Measurements from ENCODE around the gene NPIPB2.
A peak's percentile ranks its signal among the peaks of the same experiment; 100 is the strongest.
"Not testable (repeated sequence)": the region's sequence is repeated elsewhere in the genome, so short reads cannot be mapped to it uniquely, and the experiment has no call there.

Gene NPIPB2

GRCh38 chr16:11957591-11958395, 15.9 kb upstream of the NPIPB2 start:
- no peak for DNase-seq

- no peak for DNase-seq
These were observed 14.7 kb upstream of the NPIPB2 start for GRCh38 chr16:11956558-11956957.

- no peak for DNase-seq
These were observed 13.9 kb upstream of the NPIPB2 start for GRCh38 chr16:11955713-11956123.

- not testable (repeated sequence) for DNase-seq
These were observed 11.7 kb upstream of the NPIPB2 start for GRCh38 chr16:11953576-11953975.

GRCh38 chr16:11950388-11950787, 8.5 kb upstream of the NPIPB2 start:
- no peak for DNase-seq

- peak; percentile 7 for DNase-seq
These were observed 7.7 kb upstream of the NPIPB2 start for GRCh38 chr16:11949527-11949926.

DNA sequence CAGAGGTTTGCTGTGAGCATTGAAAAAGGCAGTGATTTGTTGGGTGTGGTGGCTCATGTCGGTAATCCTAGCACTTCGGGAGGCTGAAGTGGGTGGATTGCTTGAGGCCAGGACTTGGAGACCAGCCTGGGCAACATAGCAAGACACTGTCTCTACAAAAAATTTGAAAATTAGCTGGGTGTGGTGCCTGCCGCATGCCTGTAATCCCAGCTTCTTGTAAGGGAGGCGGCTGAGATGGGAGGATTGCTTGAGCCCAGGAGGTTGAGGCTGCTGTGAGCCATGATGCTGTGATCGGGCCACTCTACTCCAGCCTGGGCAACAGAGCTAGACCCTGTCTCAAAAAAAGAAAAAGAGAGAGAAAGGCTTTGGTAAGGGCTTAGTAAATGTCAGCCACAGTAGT, 7.0 kb upstream of the NPIPB2 start:
- no peak for DNase-seq

- no peak for DNase-seq
These were observed 4.6 kb upstream of the NPIPB2 start for GRCh38 chr16:11946433-11946832.

GRCh38 chr16:11927350-11927749, 14.5 kb downstream of the NPIPB2 start:
- DNase-seq: not testable (repeated sequence)

GRCh38 chr16:11924046-11924445, 17.8 kb downstream of the NPIPB2 start:
- not testable (repeated sequence) for DNase-seq

DNA sequence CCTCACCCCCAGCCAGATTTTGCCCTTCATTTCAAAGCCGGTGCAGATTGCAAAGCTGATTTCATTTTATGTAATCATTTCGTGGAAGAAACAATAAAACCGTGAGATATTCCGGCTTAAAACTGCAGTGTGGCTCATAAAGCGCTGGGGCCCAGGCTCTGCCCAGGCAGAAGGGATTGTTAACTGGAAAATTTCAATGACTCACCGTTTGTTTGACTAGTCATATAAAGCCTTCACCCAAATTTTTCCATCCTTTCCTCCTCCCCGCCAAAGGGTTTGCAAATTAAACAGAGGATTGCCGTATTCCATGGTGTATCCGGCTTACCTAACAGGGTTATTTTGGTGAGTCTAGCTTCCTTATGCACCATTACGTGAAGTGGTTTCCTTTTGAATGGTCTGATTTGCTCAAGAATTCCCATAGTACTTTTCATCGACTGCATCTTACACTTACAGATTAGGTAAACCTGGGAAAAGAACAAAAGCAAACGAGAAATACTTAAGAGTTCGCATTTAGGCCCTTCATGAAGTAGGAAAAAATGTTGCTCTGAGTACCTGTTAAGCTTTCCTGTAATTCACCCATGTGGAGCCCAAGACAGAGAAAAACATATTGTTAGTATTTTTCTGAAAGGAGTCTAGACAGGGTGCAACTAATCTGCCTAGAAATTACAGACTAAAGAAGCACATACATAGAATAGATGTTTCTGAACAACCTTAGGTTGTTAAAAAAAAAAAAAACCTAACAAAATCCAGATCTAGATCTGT, 25.1 kb downstream of the NPIPB2 start:
- DNase-seq: no peak

DNA sequence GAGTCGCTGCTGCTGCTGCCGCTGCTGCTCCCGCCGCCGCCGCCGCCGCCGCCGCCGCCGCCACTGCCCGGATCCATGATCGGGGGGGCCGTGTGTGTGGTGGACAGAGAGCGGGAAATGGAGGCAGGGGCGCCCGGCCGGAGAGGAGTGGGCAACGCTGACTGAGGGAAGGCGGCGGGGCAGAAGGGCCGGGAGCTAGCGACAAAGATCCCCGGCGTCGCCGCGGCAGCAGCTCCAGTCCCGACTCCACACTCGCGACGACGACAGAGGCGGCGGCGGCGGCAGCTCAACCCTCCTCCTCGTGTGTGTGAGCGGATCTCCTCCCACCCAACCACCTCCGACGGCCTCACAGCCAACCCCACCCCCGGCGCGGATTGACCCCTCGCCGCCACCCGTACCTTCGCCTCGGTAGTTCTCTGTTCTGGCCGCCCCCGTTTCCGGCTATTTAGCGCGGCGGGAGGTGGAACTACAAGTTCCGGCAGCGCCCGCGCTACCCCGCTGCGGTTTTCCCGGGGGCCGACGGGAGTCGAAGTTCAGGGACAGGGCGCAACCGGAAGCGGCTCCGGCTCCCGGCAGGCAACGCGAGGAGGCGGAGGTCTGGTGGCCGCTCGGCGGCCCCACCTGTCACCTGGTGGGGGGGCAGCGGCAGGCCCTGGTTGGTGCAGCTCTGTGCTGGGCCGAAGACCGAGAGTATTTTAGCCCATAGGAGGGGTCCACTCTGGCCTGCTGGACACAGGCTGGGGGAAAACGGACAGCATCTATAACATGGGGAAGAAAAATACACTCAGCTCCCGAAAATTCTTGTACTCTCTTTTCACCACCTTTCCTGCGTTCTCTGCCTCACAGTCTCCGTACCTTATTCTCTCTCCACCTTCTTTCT, 26.0 kb downstream of the NPIPB2 start, which contains the start of gene GSPT1:
GSPT1 (minus strand) TSS at position 313 of the 880 bp plus-strand sequence; CDS start at position 77, 236 bp downstream.
- peak; percentile 100 for DNase-seq

DNA sequence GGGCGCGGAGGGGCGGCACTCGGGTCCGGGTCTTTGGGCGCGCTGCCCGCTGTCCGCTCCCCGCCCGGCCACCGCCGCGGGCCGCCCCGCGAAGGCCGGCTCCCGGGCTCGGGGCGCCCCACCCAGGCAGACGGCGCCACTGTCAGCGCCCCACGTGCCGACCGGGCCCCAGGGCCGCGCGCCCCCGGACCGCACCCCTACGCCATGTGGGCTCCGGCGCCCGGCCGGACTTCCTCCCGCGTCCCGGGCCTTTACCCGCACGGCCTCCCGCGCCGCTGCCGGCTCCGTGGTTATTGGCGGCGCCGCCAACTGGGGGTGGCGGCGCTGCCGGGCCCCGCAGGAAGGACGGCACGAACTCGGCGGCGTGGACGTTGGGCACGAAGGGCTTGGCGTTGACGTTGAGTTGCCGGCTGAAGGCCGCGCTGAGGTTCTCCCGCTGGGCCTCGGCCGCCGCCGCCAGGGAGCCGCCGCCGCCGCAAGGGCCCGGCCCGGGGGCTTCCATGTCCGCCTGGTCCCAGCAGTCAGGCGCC, 26.7 kb downstream of the NPIPB2 start:
- DNase-seq: peak; percentile 55

- DNase-seq: peak; percentile 50
These were observed 27.4 kb downstream of the NPIPB2 start for GRCh38 chr16:11914210-11915113.

DNA sequence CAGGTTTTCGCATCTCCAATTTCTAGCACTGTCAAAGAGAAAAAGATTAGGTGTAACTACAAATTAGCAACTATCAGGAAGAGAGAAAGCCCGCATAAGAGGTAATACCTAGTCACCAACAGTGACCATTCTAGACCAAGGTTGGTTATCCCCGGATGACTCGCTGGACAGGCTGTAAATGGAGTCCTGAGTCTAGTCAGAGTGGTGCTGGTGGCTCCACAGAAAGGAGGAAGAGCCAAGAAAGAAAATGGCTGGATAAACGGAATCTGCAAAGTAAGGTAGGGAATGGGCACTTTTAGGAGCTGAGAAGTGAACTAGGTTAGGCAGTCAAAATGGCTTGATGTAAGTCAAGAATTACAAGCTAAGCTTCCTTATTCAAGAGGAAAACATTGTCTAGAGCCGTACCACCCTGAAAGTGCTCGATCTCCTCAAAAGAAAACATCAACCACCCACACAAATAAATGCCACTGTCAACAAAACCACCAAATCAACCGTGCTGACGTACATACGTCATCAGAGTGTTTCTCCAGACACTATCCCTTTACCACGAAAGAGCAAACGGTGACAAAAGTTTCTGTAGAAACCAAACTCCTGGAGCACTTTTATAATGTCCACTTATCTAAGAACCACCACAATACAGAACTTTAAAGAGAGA, 28.3 kb downstream of the NPIPB2 start:
- DNase-seq: no peak

GRCh38 chr16:11909653-11910545, 31.9 kb downstream of the NPIPB2 start:
- DNase-seq: no peak

- DNase-seq: no peak
These were observed 34.5 kb downstream of the NPIPB2 start for GRCh38 chr16:11907160-11907970.

GRCh38 chr16:11903906-11904305, 37.9 kb downstream of the NPIPB2 start:
- no peak for DNase-seq

GRCh38 chr16:11901091-11901490, 40.8 kb downstream of the NPIPB2 start:
- no peak for DNase-seq
